ENCODE measurements around the gene NLGN2.

DNA sequence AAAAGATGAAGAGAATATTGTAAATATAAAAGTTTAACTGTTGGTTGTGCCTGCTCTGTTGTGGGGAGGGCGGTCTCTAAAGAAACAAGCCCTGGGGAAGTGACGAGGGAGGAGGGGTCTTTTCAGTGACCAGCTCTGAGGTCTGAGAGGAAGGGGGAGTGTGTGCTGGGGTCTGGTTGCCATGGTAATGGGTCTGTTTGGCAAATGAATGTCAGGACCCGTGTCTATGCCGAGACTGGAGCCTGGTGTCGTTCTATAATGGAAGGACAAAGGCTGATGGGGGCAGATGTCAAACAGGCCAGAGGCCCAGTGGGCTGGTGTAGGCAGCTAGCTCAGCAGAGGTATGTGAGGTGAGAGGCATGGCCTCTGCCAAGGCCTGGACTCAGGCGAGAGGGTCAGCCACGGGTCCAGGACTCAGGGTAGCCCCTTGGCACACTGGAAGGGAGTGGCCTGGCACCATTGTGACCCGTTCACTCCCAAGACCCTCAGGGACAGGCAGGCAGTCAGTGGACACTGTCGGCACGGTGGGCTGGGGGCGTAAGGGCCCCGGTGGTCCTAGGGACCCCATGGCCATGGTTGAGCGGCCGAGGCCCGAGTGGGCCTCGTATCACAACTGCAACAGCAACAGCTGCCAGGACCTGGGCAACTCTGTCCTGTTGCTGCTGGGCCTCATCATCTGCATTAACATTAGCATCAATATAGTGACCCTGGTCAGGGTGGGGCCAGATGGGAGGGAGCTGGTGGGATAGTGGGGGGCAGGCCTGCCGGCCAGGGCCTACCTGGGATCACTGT is 12.4 kb downstream of the NLGN2 start, which contains the start of gene SPEM1:
- TF ChIP-seq FOXM1 (IDR thresholded peaks at IDR 0.05; ENCODE audit: borderline replicate concordance, low read depth) (no peak), TCF12 (IDR thresholded peaks at IDR 0.05; ENCODE audit: low read depth) (no peak), TAF1 (IDR thresholded peaks at IDR 0.05; ENCODE audit: low read depth) (no peak), NFIC (IDR thresholded peaks at IDR 0.05) (no peak), EGR1 (IDR thresholded peaks at IDR 0.05) (no peak), TEAD4 (IDR thresholded peaks at IDR 0.05) (no peak), YY1 (IDR thresholded peaks at IDR 0.05; ENCODE audit: low read depth) (no peak), RAD21 (IDR thresholded peaks at IDR 0.05; ENCODE audit: low read depth) (no peak), EP300 (IDR thresholded peaks at IDR 0.05; ENCODE audit: borderline replicate concordance) (no peak), MAX (IDR thresholded peaks at IDR 0.05) (no peak), ZBTB7A (IDR thresholded peaks at IDR 0.05; ENCODE audit: low read depth) (no peak)
